ENCODE results near the gene RPL27.

GRCh38 chr17:43010667-43011308 lies 12.6 kb downstream of the RPL27 start:
- TF ChIP-seq, protein P1, sequence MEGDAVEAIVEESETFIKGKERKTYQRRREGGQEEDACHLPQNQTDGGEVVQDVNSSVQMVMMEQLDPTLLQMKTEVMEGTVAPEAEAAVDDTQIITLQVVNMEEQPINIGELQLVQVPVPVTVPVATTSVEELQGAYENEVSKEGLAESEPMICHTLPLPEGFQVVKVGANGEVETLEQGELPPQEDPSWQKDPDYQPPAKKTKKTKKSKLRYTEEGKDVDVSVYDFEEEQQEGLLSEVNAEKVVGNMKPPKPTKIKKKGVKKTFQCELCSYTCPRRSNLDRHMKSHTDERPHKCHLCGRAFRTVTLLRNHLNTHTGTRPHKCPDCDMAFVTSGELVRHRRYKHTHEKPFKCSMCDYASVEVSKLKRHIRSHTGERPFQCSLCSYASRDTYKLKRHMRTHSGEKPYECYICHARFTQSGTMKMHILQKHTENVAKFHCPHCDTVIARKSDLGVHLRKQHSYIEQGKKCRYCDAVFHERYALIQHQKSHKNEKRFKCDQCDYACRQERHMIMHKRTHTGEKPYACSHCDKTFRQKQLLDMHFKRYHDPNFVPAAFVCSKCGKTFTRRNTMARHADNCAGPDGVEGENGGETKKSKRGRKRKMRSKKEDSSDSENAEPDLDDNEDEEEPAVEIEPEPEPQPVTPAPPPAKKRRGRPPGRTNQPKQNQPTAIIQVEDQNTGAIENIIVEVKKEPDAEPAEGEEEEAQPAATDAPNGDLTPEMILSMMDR (IDR thresholded peaks at IDR 0.05) = peak in 1 of 5 experiments; percentile 9
- TF ChIP-seq POLR2A (IDR thresholded peaks at IDR 0.05) = peak; percentile 36
- TF ChIP-seq EP300 (IDR thresholded peaks at IDR 0.05; ENCODE audit: low read depth) = peak; percentile 11
- TF ChIP-seq POLR2AphosphoS5 (IDR thresholded peaks at IDR 0.05) = peak; percentile 49 to 72 (median 50)
